ENCODE data around the gene MUC2. TPM values are rescaled to one million over a fixed set of nuclear protein-coding genes. Genes with fewer than 3 reads are reported as not detected.

The MUC2 gene
- total RNA-seq, 1 experiment from 2014 or later, result not detected

DNA sequence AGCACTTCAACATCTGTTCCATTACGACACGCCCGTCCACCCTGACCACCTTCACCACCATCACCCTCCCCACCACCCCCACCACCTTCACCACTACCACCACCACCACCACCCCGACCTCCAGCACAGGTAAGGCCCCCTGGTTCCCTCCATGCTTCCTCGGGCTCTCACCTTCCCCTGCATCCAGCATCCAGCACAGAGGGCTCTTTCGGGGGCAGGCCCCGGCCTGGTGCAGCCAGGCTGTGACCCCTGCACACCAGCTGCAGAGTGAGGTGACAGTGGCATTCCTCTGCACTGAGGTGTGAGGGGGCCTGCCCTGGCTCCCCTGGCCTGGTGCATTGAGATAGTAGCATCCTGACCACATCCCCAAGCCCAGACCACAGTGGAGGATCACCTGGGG is 18.2 kb downstream of the MUC2 start:
- no peak for DNase-seq (ENCODE audit: low spot score)
- intact Hi-C loops (cut with micrococcal nuclease; ENCODE audit: unreplicated experiment), result no loop called here
- BruUV-seq (replicated peaks), result no TSS peak
- H3K4me3 ChIP-seq (ENCODE audit: low read depth, low read length, poor library complexity, severe bottlenecking), result no peak overlapping the region
- no peaks in the 10 kb centered on the region for H3K9me3 ChIP-seq (ENCODE audit: low read depth, low read length, poor library complexity, severe bottlenecking)
- POLR2A ChIA-PET (ENCODE audit: low non-redundant PET), result no interaction called here
- no peak overlapping the region for H3K27ac ChIP-seq (ENCODE audit: low read depth, low read length, poor library complexity, severe bottlenecking)
- H3K27me3 ChIP-seq (replicated peaks; ENCODE audit: insufficient read depth, low read depth, low read length, poor library complexity), result no peaks in the 10 kb centered on the region
- H3K4me1 ChIP-seq (ENCODE audit: insufficient read depth, low read length, poor library complexity, severe bottlenecking), result no peaks in the 10 kb centered on the region
- no peaks in the 10 kb centered on the region for H3K36me3 ChIP-seq (ENCODE audit: insufficient read depth, low read length, poor library complexity, severe bottlenecking)
- no peak for TF ChIP-seq EZH2 (IDR thresholded peaks at IDR 0.05; ENCODE audit: borderline replicate concordance, low read depth, low read length, poor library complexity, severe bottlenecking)
- TF ChIP-seq, protein P1, sequence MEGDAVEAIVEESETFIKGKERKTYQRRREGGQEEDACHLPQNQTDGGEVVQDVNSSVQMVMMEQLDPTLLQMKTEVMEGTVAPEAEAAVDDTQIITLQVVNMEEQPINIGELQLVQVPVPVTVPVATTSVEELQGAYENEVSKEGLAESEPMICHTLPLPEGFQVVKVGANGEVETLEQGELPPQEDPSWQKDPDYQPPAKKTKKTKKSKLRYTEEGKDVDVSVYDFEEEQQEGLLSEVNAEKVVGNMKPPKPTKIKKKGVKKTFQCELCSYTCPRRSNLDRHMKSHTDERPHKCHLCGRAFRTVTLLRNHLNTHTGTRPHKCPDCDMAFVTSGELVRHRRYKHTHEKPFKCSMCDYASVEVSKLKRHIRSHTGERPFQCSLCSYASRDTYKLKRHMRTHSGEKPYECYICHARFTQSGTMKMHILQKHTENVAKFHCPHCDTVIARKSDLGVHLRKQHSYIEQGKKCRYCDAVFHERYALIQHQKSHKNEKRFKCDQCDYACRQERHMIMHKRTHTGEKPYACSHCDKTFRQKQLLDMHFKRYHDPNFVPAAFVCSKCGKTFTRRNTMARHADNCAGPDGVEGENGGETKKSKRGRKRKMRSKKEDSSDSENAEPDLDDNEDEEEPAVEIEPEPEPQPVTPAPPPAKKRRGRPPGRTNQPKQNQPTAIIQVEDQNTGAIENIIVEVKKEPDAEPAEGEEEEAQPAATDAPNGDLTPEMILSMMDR (conservative IDR thresholded peaks at IDR 0.05; ENCODE audit: low read depth, low read length), result no peak
- CTCF ChIA-PET, result no interaction called here

DNA sequence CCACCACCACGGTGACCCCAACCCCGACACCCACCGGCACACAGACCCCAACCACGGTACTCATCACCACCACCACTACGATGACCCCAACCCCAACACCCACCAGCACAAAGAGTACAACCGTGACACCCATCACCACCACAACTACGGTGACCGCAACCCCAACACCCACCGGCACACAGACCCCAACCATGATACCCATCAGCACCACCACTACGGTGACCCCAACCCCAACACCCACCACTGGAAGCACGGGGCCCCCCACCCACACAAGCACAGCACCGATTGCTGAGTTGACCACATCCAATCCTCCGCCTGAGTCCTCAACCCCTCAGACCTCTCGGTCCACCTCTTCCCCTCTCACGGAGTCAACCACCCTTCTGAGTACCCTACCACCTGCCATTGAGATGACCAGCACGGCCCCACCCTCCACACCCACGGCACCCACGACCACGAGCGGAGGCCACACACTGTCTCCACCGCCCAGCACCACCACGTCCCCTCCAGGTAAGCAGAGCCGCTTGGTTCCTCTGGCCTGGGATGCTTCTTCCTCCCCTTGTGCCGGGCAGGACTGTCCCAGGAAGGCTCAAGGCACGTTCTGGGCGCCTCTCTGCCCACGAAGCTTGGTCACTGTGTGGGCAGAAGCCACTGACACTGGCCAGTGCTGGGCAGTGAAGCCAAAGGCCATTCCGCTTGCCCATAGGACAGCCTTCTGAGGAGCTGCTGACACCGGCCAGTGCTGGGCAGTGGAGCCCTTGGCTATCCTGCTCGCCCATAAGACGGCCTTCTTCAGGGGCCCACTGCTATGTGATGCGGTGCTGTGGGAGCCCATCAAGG is 25.1 kb downstream of the MUC2 start:
- POLR2A ChIA-PET (ENCODE audit: low non-redundant PET), result interaction anchor here (0.6 kb wide), 1 partner anchor 54 kb away, joined by 3 read pairs; no protein-coding TSS in a partner anchor
- no peak for DNase-seq (ENCODE audit: low spot score)
- TF ChIP-seq, protein P1 (conservative IDR thresholded peaks at IDR 0.05; ENCODE audit: low read depth, low read length), result no peak
- no peak for TF ChIP-seq EZH2 (IDR thresholded peaks at IDR 0.05; ENCODE audit: borderline replicate concordance, low read depth, low read length, poor library complexity, severe bottlenecking)
- no peak overlapping the region for H3K27ac ChIP-seq (ENCODE audit: low read depth, low read length, poor library complexity, severe bottlenecking)
- no peaks in the 10 kb centered on the region for H3K4me1 ChIP-seq (ENCODE audit: insufficient read depth, low read length, poor library complexity, severe bottlenecking)
- no peak overlapping the region for H3K4me3 ChIP-seq (ENCODE audit: low read depth, low read length, poor library complexity, severe bottlenecking)
- H3K27me3 ChIP-seq (replicated peaks; ENCODE audit: insufficient read depth, low read depth, low read length, poor library complexity), result no peaks in the 10 kb centered on the region
- no TSS peak for BruUV-seq (replicated peaks)
- CTCF ChIA-PET, result no interaction called here
- no peaks in the 10 kb centered on the region for H3K36me3 ChIP-seq (ENCODE audit: insufficient read depth, low read length, poor library complexity, severe bottlenecking)
- intact Hi-C loops (cut with micrococcal nuclease; ENCODE audit: unreplicated experiment), result no loop called here
- no peaks in the 10 kb centered on the region for H3K9me3 ChIP-seq (ENCODE audit: low read depth, low read length, poor library complexity, severe bottlenecking)

DNA sequence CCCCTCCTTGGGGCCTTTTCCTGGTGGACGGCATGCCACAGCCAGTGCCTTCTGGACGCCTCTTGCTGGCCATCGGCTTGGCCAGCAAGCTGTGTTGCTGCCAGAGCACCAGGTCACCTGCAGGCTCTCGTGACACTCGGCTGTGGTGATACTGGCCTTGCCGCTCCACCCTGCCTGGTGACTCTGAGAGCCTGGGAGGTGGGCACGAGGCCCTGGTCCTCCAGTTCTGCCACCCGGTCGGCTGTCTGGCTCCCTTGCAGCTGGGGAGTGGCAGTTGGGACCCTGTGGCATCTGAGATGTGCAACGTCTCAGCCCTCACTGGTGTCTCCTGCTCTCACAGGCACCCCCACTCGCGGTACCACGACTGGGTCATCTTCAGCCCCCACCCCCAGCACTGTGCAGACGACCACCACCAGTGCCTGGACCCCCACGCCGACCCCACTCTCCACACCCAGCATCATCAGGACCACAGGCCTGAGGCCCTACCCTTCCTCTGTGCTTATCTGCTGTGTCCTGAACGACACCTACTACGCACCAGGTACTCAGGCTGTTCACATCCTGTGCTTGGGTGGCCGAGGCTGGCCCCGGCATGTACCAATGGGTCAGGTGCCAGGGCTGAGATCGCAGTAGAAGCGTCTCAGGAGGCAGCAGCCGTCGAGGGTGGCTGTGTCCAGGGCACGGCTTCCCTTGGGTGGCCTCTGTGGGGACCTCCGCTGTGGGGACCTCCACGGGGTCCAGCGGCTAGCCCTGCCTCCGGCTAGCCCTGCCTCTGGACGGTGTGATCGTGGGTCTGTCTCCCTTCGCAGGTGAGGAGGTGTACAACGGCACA is 26.0 kb downstream of the MUC2 start:
- ChIA-PET POLR2A (ENCODE audit: low non-redundant PET) (interaction anchor here (0.6 kb wide), 1 partner anchor 54 kb away, joined by 3 read pairs; no protein-coding TSS in a partner anchor), CTCF (no interaction called here)
- Histone ChIP-seq H3K4me3 (ENCODE audit: low read depth, low read length, poor library complexity, severe bottlenecking) (no peak overlapping the region), H3K36me3 (ENCODE audit: insufficient read depth, low read length, poor library complexity, severe bottlenecking) (no peaks in the 10 kb centered on the region), H3K4me1 (ENCODE audit: insufficient read depth, low read length, poor library complexity, severe bottlenecking) (no peaks in the 10 kb centered on the region), H3K27me3 (replicated peaks; ENCODE audit: insufficient read depth, low read depth, low read length, poor library complexity) (no peaks in the 10 kb centered on the region), H3K27ac (ENCODE audit: low read depth, low read length, poor library complexity, severe bottlenecking) (no peak overlapping the region), H3K9me3 (ENCODE audit: low read depth, low read length, poor library complexity, severe bottlenecking) (no peaks in the 10 kb centered on the region)
- no TSS peak for BruUV-seq (replicated peaks)
- DNase-seq (ENCODE audit: low spot score), result no peak
- TF ChIP-seq EZH2 (IDR thresholded peaks at IDR 0.05; ENCODE audit: borderline replicate concordance, low read depth, low read length, poor library complexity, severe bottlenecking), result no peak
- TF ChIP-seq, protein P1 (conservative IDR thresholded peaks at IDR 0.05; ENCODE audit: low read depth, low read length), result no peak
- intact Hi-C loops (cut with micrococcal nuclease; ENCODE audit: unreplicated experiment), result no loop called here
